TTC549 (cell line): ENCODE data around the gene CFAP73.

ENCODE experiments used
- FAIRE-seq: peaks from 2 replicates; lab custom pipeline; 2012; peaks lifted over from hg19 to GRCh38; lab: Jason Lieb, UNC

The CFAP73 gene

DNA sequence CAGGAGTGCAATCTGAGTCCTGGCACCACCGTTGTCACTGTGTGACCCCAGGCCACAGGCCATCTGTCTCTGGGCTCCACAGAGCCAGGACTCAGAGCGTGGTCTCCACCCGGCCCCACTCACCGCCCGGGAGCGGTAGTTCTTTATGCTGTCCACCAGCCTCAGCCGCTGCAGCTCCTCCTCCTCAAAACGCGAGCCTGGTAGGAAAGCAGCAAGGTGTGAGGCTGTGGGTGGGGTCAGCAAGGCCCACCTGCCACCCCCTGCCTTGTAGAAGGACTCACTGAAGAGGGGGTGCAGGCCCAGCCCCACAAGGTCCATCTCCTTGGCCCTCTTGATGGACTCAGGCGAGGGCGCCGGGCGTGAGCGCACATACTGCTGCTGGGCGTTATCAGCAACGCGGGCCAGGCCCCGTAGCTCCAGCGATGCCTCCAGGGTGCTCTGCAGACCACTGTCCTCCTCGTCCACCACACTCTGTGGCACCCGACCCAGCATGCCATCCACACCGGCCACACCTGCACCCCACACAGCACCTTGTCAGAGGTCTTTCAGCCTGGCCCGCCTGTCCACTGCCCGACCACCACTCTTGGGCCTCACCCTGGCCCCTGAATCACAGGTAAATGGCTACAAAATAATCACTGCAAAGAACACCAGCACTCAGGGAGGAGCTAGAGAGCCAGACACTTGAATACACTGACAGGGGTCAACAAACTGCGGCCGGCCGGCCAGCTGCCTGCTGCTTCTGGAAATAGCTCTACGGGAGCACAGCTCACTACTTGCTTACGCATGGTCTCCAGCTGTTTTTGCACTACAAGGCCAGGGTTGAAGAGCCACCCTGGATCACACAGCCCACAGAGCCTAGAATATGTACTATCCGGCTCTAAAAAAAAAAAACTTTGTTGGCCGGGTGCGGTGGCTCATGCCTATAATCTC, 16.3 kb downstream of the CFAP73 start:
- no peak for FAIRE-seq

DNA sequence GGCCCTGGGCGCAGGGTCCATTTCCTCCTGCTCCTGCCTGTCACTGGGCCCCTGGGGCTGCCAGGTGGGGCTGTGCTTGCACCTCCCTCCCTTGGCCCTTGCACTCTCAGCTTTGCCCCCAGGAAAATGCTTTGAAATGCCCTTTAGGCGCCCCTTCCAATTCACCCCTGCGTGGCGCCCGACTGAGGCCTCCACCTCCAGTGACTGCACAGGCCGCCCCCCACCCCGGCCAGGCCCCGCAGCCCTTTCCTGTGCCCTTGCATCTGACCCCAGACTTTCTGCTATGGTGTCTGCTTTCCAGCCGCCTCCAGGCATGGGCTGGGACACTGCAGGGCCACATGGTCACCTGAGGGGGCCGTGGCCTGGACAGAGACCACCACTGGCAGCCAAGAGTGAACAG, 18.3 kb downstream of the CFAP73 start:
- no peak for FAIRE-seq

DNA sequence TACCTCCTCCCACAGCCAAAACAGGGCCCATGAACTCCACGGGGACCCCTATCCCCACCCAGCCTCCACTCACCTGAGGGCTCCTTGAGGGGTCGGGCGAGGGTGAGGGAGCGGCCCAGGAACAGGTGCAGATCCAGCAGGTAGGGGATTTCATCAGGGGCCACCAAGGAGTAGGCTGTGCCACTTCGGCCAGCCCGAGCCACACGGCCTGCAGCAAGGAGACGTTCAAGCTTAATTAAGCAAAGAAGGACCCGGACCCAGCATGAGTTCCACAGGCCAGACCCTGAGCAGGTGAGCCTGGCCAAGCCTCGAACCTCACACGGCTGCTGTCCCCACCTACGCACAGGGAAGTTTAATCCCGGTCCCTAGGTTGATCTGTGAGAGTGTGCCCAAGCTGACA, 20.2 kb downstream of the CFAP73 start:
- FAIRE-seq: no peak

DNA sequence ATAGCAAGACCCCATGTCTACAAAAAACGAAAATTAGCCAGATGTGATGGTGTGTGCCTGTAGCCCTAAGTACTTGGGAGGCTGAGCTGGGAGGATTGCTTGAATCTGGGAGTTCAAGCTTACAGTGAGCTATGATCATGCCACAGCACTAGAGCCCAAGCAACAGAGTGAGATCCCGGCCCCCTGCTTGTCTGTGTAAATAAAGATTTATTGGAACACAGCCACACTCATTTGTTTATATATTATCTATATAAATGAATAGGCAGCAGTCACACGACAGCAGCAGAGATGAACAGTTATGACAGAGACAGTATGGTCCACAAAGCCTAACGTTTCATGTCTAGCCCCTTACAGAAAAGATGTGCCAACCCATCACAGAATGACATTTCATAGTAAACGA, 20.9 kb downstream of the CFAP73 start:
- no peak for FAIRE-seq

DNA sequence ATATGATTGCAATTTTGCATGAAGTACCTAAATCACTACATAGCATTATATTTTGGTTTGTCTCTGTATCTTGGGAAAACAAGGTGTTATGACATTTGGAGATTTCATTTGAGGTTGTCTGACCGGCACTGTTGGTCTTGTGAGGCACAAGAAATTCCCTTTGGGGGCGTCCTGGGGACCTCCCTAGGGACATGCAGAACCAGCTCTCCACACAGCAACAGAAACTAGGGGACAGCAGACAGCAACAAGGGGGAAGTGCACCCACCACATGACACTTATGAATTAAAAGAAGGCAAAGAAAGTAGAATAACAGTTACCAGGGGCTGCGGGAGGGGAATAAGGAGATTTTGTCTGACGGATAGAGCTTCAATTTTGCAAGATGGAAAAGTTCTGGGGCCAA, 21.4 kb downstream of the CFAP73 start:
- FAIRE-seq: no peak

DNA sequence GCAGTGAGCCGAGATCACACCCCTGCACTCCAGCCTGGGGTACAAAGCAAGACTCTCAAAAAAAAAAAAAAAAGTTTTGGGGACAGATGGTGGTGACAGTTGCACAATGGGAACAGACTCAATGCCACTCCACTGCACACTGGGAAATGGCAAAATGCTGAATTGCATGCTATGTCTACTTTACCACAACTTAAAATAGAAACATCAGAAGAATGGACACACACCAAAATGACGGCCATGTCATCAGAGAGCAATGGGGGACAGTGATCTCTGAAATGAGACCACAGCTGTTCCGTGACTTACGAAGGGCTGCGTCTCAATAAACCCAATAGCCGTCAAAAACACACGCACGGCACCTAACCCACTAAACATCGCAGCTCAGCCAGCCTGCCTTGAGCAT, 22.0 kb downstream of the CFAP73 start:
- no peak for FAIRE-seq

DNA sequence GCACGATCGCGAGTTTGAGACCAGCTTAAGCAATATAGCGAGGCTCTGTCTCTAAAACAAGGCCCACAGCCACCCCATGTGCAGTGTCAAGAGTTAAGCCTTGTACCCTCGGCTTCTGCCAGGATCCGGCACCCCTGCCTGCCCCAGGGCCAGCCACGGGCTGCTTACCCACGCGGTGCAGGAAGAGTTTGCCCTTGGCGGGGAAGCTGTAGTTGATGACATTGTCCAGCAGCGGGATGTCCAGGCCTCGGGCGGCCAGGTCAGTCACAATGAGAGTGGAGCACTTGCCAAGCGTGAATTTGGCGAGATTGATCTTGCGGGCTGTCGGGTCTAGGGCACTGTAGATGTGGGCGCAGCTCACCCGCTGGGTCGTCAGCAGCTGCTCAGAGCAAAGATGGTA, 22.7 kb downstream of the CFAP73 start:
- FAIRE-seq: no peak

DNA sequence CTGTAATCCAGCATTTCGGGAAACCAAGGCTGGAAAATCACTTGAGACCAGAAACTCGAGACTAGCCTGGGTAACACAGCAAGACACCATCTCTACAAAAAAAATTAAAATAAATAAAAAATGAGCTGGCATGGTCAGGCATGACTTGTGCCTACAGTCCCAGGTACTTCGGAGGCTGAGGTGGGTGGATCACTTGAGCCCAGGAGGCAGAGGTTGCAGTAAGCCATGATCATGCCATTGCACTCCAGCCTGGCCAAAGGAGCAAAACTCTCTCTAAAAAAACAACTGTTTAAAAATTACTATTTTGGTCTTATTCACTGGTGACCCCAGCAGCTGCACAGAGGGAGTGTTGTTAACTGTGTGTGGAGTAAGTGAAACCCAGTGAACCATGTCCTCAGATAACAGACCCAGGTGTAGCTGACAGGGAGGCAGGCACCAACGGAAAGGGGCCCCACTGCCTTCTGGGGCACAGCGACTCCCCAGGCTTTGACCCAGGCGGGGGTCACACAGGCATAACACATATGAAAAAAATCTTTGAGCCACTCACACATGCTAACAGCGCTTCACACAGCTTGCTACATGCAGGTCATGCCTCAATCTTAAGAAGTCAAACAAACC, 23.7 kb downstream of the CFAP73 start:
- no peak for FAIRE-seq

DNA sequence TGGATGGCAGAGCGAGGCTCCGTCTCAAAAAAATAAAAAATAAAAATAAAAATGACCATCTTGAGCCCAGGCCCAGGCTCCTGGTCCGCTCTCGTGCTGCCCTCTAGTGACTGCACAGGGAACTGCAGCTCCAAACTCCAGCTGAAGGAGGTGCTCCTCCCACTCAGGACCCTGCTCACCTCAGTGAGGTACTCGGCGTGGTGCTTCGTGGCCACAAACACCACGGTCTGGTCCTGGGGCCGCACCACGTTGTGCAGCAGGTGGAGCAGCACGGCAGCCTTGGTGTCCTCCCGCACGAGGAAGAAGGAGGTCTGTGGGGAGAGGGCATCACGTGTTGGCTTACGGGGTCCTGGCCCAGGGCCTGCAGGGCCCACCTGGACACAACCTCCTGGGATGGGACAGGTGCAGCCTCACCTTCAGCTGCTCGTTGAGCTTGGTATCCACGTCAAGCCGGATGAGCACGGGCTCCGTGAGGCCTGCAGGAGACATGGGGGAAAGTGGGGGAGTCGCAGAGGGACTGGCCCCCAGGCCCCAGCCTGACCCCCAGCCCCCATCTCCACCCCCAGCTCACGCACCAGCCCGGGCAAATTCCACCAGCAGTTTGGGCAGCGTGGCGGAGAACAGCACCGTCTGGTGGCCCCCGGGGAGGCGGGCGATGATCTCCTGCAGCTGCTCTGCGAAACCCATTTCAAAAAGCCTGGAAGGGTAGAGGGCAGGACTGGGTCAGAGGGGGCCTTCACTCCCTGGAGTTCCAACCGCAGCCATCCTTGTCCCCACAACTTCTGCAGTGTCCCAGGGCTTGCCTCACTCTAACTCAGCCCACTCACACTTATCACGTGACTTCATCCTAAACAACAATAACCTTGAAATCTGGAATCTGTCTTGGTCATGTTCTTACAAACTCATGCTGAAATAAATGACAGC, 25.2 kb downstream of the CFAP73 start:
- FAIRE-seq: no peak

DNA sequence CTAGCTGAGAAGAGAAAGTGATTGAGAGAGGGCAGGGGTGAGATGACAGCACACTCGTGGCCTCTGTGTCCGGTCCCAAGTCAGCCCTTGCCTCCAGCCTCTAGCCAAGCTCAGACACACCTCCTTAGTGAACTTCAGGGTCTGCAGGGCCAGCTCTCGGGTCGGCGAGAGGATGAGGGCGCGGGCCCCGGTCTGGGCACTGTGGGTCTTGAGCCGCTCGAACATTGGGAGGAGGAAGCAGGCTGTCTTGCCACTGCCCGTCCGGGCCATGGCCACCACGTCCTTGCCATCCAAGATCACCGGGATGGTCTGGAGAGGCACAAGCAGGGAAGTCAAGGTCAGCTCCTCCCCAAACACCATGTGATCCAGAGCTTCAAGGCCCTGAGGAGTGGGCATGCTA, 29.5 kb downstream of the CFAP73 start:
- FAIRE-seq: no peak

DNA sequence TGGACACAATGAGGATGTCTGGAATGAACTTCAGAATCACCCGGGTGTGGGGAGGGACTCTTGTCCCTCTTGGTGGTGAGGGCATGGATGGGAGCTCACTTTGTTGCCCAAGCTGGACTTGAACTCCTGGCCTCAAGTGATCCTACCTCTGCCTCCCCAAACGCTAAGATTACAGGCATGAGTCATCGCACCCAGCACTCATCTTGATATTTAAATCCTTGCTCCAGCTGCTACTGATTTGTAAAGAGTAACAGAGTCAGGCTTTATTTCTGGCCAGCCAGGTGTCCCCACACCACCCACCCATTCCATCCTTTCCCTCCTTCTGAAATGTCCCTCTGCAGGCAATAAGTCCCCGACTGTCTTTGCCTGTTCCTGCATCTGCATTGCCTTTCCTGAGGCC, 30.8 kb downstream of the CFAP73 start:
- FAIRE-seq: no peak

DNA sequence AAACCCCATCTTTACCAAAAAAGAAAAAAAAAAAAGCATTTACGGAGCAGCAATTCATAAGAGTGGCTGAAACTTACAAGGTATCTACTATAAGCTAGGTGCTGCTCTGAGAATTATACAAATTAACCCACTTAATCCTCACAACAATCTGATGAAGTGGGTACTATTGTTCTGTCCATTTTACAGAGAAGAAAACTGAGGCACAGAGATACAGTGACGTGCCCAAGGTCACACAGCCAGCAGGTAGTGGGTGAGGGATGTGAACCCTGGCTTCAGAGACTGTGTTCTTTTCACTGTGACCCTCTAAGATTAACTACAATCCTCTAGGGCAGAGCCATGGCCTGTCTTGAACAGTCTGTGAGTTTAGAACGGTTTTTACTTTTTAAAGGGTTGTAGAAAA, 32.5 kb downstream of the CFAP73 start:
- FAIRE-seq: no peak

DNA sequence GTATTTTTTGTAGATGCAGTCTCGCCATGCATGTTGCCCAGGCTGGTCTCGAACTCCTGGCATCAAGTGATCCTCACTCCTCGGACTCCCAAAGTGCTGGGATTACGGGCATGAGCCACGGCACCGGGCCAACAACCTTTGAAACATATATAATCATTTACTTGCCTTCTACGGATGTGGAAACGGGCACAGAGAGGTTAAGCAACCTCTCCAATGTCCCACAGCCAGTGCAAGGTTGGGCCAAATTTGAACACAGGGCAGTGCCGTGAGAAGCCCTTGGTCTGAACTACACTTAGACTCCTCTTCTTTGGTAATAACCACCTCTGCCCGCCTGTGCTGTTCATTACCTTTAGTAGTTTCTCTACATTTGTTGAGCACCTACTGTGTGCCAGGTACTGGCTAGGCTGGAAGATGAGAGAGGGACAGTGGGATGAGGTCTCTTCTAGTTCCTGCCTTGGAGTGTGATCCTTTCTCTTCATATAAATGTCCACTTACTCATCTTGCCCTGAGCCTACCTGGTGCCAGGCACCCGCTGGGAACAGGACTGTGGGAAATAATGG, 33.6 kb downstream of the CFAP73 start:
- FAIRE-seq: no peak

DNA sequence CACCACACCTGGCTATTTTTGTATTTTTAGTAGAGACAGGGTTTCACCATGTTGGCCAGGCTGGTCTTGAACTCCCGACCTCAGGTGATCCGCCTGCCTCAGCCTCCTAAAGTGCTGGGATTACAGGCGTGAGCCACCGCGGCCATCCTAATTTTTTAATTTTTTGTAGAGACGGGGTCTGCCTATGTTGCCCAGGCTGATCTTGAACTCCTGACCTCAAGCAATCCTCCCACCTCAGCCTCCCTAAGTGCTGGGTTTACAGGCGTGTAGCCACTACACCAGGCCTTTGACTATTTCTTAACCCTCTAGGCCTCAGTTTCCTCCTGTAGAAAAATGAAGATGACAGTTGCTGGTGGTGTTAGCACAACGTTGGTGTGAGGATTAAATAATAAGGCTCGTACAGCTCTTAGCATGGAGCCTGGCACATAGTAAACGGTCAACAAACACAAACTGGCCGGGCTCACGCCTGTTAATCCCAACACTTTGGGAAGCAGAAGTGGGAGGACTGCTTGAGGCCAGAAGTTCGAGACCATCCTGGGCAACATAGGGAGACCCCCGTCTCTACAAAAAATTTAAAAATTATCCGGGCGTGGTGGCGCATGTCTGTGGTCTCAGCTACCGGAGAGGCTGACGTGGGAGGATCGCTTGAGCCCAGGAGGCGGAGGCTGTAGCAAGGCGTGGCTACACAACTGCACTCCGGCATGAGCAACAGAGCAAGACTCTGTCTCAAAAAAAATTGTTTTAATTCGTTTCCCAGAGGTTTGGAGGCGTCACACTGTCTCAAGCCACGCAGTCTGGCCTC, 34.8 kb downstream of the CFAP73 start:
- no peak for FAIRE-seq

DNA sequence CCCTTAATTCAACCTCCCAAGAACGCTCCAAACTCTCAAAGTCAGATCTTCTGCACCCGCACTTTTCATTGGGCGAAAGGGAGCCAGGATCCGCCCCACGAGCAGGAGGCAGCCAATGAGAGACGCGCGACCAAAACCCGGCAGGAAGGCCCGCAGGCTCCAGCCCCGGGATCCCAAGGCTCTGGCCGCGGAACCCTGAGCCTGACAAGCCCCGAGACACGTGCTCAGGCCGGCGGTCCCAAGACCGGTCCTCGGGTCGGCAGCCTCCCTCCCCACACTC, 35.3 kb downstream of the CFAP73 start:
- no peak for FAIRE-seq

DNA sequence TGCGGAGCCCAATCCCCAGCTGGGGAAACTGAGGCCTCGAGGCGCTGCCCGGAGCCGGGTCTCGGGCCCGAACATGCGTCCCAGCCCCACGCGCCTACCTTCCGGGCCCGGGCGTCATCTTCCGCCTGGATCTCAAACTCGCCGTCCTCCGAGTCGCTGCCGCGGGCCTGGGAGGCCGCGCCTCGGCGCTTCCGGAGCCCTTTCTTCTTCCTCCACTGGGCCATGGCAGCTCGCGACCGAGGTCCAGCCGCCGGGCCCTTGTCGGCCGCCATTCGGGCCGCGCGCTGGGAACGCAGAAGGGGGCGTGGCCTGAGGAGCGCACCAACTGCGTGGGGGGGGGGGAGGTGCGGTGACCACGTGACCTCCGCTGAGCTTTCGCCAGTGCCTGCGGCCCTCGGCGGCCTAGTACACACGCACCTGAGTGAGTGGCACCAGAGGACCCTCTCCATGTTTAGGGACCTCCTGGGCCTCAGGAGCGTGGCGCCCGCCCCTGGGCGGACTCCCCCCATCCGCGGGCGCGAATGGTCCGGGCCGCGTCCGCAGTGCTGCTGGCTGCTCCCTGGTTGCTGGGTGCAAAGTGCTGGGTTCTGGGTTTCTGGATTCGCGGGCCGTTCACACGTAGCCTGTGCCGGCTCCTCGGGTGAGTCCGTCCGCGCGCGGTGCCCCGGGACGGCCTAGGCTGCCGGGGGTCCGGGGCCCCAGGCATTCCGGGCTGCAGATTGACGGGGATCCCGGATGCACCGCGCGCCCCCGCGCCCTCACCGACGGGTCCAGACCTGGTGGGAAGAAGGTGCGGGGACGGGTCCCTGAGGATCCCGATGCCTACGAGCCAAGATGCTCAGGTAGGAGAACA, 35.9 kb downstream of the CFAP73 start, which contains the start of the genes DDX54 and RITA1:
Gene DDX54 (minus strand): TSS at position 299 of the 853 bp plus-strand sequence. CDS start 27 bp downstream, at position 272.
Gene RITA1 (plus strand): TSS at position 542 of the 853 bp plus-strand sequence. CDS start 1,026 bp downstream, outside the sequence.
- FAIRE-seq: no peak

DNA sequence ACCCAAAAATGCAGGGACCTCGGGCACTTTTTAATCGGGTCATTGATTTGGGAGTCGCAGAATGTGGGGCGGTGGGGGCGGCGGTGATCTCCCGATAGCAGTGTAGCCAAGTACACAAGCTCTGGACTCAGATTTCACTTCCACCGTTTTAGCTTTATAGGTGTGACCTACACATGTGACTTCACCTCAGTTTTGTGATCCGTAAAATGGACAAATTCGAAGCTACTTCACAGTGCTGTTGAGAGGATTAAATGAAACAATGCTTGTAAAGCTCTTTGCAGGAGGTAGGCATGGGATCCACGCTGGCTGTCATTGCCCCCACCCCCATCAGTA, 36.5 kb downstream of the CFAP73 start:
- FAIRE-seq: no peak

DNA sequence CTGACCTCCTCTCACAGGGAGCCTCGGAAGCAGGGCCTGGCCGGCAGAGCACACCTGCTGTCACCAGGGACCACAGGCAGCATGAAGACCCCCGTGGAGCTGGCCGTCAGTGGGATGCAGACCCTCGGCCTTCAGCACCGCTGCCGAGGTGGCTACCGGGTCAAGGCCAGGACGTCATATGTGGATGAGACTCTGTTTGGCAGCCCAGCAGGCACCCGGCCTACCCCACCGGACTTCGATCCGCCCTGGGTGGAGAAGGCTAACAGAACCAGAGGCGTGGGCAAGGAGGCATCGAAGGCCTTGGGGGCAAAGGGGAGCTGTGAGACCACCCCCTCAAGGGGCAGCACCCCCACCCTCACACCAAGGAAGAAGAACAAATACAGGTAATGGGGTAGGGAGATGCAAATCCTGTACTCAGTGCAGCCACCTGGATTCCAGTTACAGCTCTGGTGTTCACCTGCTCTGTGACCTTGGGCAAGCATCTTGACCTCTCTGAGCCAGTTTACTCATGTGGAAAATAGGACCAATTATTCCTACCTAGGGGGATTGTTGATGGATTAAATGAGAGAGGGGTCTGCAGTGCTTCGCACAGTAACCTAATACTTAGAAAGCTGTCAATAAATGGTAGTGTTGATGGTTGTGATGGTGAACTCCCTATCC, 37.3 kb downstream of the CFAP73 start:
- no peak for FAIRE-seq

DNA sequence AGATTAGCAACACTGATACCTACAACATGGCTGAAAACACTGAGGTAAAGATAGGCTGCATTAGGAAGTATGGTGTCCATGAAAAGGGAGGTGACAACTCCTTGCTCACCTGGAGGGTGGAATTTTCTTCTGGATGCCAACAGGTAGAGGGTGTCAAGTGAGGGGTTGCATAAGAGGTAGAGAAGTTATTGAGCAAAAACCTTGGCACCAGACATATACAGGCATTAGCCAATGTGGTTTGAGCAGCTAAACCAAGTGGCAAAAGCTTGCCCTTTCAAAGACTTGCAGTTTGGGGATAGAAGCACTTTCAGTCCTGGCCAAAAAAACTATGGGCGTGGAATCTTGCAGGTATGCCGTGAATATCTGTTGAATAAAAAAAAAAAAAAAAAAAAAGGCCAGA, 39.8 kb downstream of the CFAP73 start:
- no peak for FAIRE-seq

DNA sequence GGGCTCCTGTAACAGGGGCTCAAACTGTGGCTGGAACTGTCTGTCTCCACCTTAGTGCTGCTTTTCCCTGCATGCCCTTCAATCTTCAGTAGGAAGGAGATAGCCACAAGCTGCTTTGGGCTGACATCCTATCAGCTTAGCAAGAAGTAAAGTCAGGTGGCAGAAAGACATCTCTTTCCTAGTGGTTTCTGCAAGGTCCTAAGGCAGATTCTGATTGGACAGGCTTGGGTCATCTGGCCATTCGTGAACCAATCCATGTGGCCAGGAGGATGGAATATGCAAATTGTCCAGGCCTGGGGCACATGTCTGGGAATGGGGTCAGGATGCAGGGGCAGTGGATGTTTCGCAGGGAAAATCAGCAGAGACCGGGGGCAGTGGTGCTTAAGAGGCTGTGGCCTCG, 41.2 kb downstream of the CFAP73 start:
- no peak for FAIRE-seq
